Fibroblast of the aortic adventitia (primary cell): ENCODE results near the gene PCDH18. TPM values are rescaled to one million over a fixed set of nuclear protein-coding genes. Genes with fewer than 3 reads are reported as not detected.

Experiments used
- DNase-seq: peaks from one replicate; pipeline ENCODE4 v3.0.0-alpha.2; 2010; ENCODE audit warnings: low read depth
- H3K4me3 ChIP-seq: 2 replicates; pipeline ENCODE4 v1.5.1; 2011; ENCODE audit warnings: low read depth, mild to moderate bottlenecking, control low read depth, low read length, moderate library complexity
- CTCF ChIP-seq: IDR thresholded peaks from 2 replicates; pipeline ENCODE4 v1.5.1; 2011; ENCODE audit warnings: mild to moderate bottlenecking, low read length, control low read depth, inconsistent platforms; ENCODE audit not compliant: insufficient read depth
- total RNA-seq: library from RNA; depleted of rRNA; stranded (reverse); fragments of >200 nt; gene quantifications from 2 replicates; pipeline ENCODE4 v1.2.3, GENCODE V29; 2012; ENCODE audit warnings: low replicate concordance

PCDH18 gene
- total RNA-seq, 1 donor = 210 TPM

GRCh38 chr4:137536789-137537561, 4.7 kb upstream of the PCDH18 start:
- no peak overlapping the region for H3K4me3 ChIP-seq
- TF ChIP-seq CTCF = no peak
- no peak for DNase-seq

GRCh38 chr4:137535718-137536117, 3.4 kb upstream of the PCDH18 start:
- DNase-seq = no peak
- no peak for TF ChIP-seq CTCF
- H3K4me3 ChIP-seq = no peak overlapping the region

GRCh38 chr4:137534516-137534915, 2.2 kb upstream of the PCDH18 start:
- no peak for TF ChIP-seq CTCF
- DNase-seq = peak; percentile 52
- no peak overlapping the region for H3K4me3 ChIP-seq

GRCh38 chr4:137533855-137534254, 1.6 kb upstream of the PCDH18 start:
- TF ChIP-seq CTCF = no peak
- H3K4me3 ChIP-seq = peak overlapping the region; percentile 42
- no peak for DNase-seq

- DNase-seq = no peak
- peak overlapping the region; percentile 98 for H3K4me3 ChIP-seq
- no peak for TF ChIP-seq CTCF
Measured at GRCh38 chr4:137532869-137533236, 559 bp upstream of the PCDH18 start.

GRCh38 chr4:137531168-137531985, 917 bp downstream of the PCDH18 start:
- peak overlapping the region; percentile 98 for H3K4me3 ChIP-seq
- peak; percentile 68 for TF ChIP-seq CTCF
- peak; percentile 84 for DNase-seq
